Esophagus muscularis mucosa (tissue), 4 donors: ENCODE results near the gene CCDC127. TPM values are rescaled to one million over a fixed set of nuclear protein-coding genes. Genes with fewer than 3 reads are reported as not detected.

Experiments used
- DNase-seq: peaks from one replicate; pipeline ENCODE4 v3.0.0-alpha.2; 2017; ENCODE audit errors: extremely low spot score
- H3K27ac ChIP-seq, 4 donors: fragments of 200-600 bp; sonication (generic); replicated peaks in 1 of 4; 1 replicate in 3 of 4; 2 replicates in 1 of 4; pipeline ENCODE4 v1.5.1; 2016 to 2019; ENCODE audit warnings: mild to moderate bottlenecking in 1 of 4
- H3K27me3 ChIP-seq, 4 donors: fragments of 200-600 bp; sonication (generic); one replicate each; pipeline versions ENCODE4 v1.5.1 to v1.6.0; 2016 to 2019
- H3K36me3 ChIP-seq, 4 donors: fragments of 200-600 bp; sonication (generic); one replicate each; pipeline ENCODE4 v1.5.1; 2016 to 2019
- H3K4me1 ChIP-seq, 4 donors: fragments of 200-600 bp; sonication (generic); one replicate each; pipeline ENCODE4 v1.5.1; 2016 to 2019
- H3K4me3 ChIP-seq, 4 donors: fragments of 200-600 bp; sonication (generic); 1 replicate in 2 of 4; 2 replicates in 2 of 4; pipeline ENCODE4 v1.5.1; 2016 to 2019; ENCODE audit warnings: mild to moderate bottlenecking in 4 of 4, moderate library complexity in 1 of 4
- H3K9me3 ChIP-seq, 4 donors: fragments of 200-600 bp; sonication (generic); 1 replicate in 3 of 4; 2 replicates in 1 of 4; pipeline ENCODE4 v1.5.1; 2016 to 2019
- EP300 ChIP-seq: sonication (generic); formaldehyde crosslinking; IDR thresholded peaks from one replicate; pipeline ENCODE4 v1.6.1; 2017; ENCODE audit warnings: antibody characterized with exemption
- POLR2A ChIP-seq: fragments of 450-650 bp; IDR thresholded peaks from one replicate; pipeline ENCODE4 v1.6.1; 2017; ENCODE audit warnings: antibody characterized with exemption, moderate library complexity, mild to moderate bottlenecking, low read depth
- POLR2AphosphoS5 ChIP-seq, 2 donors: sonication (generic); formaldehyde crosslinking; IDR thresholded peaks; one replicate each; pipeline ENCODE4 v1.6.1; 2017; ENCODE audit warnings: antibody characterized with exemption in 2 of 2
- WGBS: methylation state at CpG from one replicate; pipeline ENCODE4 v1.1.5; 2018; 5-methylcytosine and 5-hydroxymethylcytosine counted together
- intact Hi-C: fragments of 100-400 bp; cut with DNase I; formaldehyde crosslinking; loops from one replicate; pipeline ENCODE4 v1.15.1; 2023
- total RNA-seq, 4 donors: library from RNA; depleted of rRNA; stranded (reverse); fragments of >200 nt; gene quantifications; one replicate each; pipeline versions ENCODE4 v1.1.0 to v1.2.1, GENCODE V29; 2016
- TF ChIP-seq, protein P1 (sequence below), 3 experiments: fragments of 200-600 bp in 2 of 3; fragments of 450-650 bp in 1 of 3; sonication (generic) in 2 of 3; IDR thresholded peaks; one replicate each; pipeline ENCODE4 v1.5.1; 2017 to 2019; ENCODE audit warnings: antibody characterized with exemption in 3 of 3, mild to moderate bottlenecking in 2 of 3, moderate library complexity in 1 of 3

The CCDC127 gene
- total RNA-seq, 4 donors from 2014 or later: 5.8 to 11.9 (median 8.6) TPM

DNA sequence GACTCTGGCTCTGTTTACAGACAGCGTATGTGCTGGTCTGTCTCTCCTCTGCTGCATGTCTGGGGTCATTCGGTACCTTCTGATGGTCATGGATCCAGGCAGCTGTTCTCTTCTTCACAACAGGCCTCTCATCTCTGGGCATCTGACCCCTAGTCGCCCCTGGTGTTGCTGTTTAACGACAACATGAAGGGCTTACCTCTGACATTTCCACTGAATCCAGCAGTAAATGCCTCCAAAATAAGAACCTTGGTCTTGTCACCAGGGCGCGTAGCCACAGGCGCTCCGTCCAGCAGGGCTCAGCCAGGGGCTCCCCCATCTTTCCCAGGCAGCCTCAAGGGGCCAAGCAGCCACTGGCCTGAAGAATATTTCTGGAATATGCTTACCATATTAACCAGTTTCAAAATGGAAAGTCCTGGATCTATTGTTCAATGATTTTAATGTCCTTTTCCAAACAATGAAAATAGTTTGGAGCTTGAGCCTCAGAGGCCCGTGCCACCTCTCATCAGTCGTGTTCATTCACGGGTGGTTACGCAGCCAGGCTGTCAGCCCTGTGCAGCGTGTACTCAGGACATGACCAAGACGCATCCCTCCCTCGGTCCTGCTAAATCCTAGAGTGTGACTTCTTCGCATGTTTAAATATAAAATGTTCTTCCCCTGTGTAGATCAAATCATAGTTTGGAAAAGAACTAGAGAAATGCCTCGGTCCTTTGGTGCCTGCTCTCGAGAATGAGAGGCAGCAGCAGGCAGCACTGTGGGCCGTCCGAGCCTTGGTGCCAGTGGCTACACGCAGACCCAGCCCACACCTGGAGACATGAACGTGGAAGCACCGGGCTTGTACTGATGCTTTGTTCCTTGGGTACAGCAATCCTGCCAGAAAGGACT lies 56.8 kb downstream of the CCDC127 start:
- Histone ChIP-seq H3K27ac (no peak overlapping the region), H3K4me1 (no peaks in the 10 kb centered on the region), H3K36me3 (no peaks in the 10 kb centered on the region), H3K27me3 (peaks cover 0 to 46% (median 0%) of the 10 kb centered on the region in 4 donors), H3K4me3 (no peak overlapping the region), H3K9me3 (no peaks in the 10 kb centered on the region)
- DNase-seq: no peak
- intact Hi-C loops: no loop called here
- no peak for TF ChIP-seq POLR2AphosphoS5 (IDR thresholded peaks at IDR 0.05)
- WGBS: 92% methylated on average over 23 of the region's 23 CpGs

DNA sequence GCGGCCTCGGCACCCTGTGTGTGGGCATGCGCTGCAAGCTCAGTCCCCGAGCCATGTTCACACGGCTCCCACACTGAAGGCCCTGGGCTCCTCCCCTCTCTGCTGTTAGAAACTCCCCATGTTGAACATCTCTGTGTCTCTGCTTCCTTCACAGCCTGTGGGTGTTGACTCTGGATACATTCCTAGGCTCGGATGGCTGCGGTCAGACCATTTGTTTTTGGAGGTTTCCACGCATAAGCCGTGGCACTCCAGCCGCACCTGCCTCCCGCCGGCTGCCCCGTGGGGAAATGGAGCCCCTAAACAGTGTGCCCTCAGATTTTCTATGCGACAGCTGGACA lies 57.8 kb downstream of the CCDC127 start:
- Histone ChIP-seq H3K4me1 (no peaks in the 10 kb centered on the region), H3K27ac (no peak overlapping the region), H3K4me3 (no peak overlapping the region), H3K27me3 (peaks cover 0 to 46% (median 0%) of the 10 kb centered on the region in 4 donors), H3K36me3 (no peaks in the 10 kb centered on the region), H3K9me3 (no peaks in the 10 kb centered on the region)
- 73% methylated on average over 14 of the region's 14 CpGs for WGBS
- no peak for DNase-seq
- intact Hi-C loops: no loop called here
- TF ChIP-seq POLR2AphosphoS5 (IDR thresholded peaks at IDR 0.05) (no peak), EP300 (no peak), POLR2A (no peak)
- TF ChIP-seq, protein P1, sequence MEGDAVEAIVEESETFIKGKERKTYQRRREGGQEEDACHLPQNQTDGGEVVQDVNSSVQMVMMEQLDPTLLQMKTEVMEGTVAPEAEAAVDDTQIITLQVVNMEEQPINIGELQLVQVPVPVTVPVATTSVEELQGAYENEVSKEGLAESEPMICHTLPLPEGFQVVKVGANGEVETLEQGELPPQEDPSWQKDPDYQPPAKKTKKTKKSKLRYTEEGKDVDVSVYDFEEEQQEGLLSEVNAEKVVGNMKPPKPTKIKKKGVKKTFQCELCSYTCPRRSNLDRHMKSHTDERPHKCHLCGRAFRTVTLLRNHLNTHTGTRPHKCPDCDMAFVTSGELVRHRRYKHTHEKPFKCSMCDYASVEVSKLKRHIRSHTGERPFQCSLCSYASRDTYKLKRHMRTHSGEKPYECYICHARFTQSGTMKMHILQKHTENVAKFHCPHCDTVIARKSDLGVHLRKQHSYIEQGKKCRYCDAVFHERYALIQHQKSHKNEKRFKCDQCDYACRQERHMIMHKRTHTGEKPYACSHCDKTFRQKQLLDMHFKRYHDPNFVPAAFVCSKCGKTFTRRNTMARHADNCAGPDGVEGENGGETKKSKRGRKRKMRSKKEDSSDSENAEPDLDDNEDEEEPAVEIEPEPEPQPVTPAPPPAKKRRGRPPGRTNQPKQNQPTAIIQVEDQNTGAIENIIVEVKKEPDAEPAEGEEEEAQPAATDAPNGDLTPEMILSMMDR (IDR thresholded peaks at IDR 0.05): no peak

DNA sequence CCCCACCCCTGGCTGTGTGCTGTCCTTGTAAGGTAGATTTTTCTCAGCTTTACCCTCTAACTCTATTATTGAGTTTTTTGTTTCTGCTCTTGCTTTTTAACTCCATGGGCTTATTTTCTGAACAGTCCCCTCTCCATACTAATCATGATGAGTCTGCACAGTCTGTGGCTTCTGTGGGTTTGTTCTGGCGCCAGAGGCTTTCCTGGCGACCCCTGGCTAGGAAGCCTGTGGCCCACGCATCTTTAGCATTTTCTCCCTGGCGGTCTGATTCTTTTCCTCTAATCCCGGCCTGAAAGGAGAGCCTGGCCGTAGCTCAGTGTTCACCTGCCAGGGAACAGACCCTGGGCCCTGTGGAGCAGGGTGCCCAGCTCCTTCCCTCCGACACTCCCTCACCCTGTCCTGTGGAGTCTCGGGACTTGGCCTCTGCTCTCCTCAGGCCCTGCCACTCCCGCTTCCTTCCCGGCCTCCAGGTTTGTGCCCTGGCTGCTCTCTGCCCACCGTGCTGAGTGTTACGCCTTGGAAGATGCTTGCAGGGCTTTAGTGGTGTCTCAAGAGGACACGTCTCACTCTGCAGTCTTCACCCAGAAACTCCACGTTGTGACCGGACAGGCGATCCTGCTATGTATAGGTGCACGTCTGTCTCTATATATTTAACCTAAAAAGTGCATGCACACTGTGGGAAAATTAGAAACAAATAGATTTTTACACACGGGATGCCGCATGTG lies 58.3 kb downstream of the CCDC127 start:
- TF ChIP-seq EP300 (no peak), POLR2A (no peak), POLR2AphosphoS5 (IDR thresholded peaks at IDR 0.05) (no peak)
- TF ChIP-seq, protein P1 (IDR thresholded peaks at IDR 0.05): no peak
- Histone ChIP-seq H3K36me3 (no peaks in the 10 kb centered on the region), H3K4me1 (no peaks in the 10 kb centered on the region), H3K4me3 (no peak overlapping the region), H3K9me3 (no peaks in the 10 kb centered on the region), H3K27me3 (peaks cover 0 to 46% (median 0%) of the 10 kb centered on the region in 4 donors), H3K27ac (no peak overlapping the region)
- intact Hi-C loops: no loop called here
- DNase-seq: no peak
- WGBS: 74% methylated on average over 18 of the region's 19 CpGs

DNA sequence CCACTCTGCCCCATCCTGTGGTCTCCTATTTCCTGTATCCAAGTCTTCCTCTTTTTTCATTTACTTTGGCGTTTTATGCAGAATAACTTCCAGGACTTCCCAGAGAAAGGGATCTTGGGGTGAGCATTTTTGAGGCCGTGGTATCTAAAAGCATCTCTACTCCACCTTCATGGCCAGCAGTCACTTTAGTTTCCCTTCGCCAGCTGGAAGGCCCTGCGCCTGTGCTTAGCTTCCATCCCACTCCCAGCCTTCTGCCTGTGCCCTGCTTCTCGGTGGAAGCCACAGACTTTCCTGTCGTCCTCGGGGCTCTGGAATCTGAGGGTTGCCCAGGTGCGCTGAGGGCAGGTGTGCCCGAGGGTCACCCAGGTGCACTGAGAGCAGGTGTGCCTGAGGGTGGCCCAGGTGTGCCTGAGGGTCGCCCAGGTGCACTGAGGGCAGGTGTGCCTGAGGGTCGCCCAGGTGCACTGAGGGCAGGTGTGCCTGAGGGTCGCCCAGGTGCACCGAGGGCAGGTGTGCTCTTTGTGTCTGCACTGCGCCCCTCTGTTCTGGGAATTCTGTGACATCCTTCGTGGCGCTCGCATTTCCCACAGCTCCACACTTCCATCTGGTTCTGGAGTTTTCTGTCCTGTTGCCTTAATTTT lies 59.0 kb downstream of the CCDC127 start:
- Histone ChIP-seq H3K27ac (no peak overlapping the region), H3K9me3 (no peaks in the 10 kb centered on the region), H3K4me3 (no peak overlapping the region), H3K36me3 (no peaks in the 10 kb centered on the region), H3K4me1 (no peaks in the 10 kb centered on the region), H3K27me3 (peaks cover 0 to 46% (median 0%) of the 10 kb centered on the region in 4 donors)
- intact Hi-C loops: no loop called here
- 85% methylated on average over 16 of the region's 17 CpGs for WGBS
- DNase-seq: no peak
- no peak for TF ChIP-seq POLR2A
- no peak for TF ChIP-seq EP300
- TF ChIP-seq, protein P1 (IDR thresholded peaks at IDR 0.05): no peak
- TF ChIP-seq POLR2AphosphoS5 (IDR thresholded peaks at IDR 0.05): no peak

DNA sequence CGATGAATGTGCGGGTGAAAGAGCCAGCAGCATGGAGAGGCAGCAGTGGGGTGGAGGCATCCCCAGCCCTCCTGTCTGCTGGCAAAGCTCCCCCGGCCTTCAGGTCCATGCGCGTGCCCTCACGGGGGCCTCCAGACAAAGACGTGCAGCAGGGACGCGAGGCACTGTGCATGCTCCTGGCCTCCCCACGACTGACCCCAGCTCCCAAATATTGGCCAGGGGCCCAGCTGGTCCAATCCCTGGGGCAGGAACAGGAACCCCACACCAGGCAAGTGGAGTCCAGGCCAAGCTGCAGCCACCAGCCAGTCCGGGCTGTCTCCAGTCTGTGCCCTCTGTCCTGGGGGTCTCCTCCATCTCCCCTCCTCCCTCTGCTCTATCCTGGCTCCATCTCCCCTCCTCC lies 60.2 kb downstream of the CCDC127 start:
- 89% methylated on average over 10 of the region's 11 CpGs for WGBS
- no peaks in the 10 kb centered on the region for H3K36me3 ChIP-seq
- H3K27me3 ChIP-seq: peaks cover 0 to 41% (median 0%) of the 10 kb centered on the region in 4 donors
- DNase-seq: no peak
- TF ChIP-seq POLR2AphosphoS5 (IDR thresholded peaks at IDR 0.05) (no peak), POLR2A (no peak), EP300 (no peak)
- TF ChIP-seq, protein P1 (IDR thresholded peaks at IDR 0.05): no peak
- intact Hi-C loops: no loop called here
- no peak overlapping the region for H3K4me3 ChIP-seq
- H3K9me3 ChIP-seq: no peaks in the 10 kb centered on the region
- no peaks in the 10 kb centered on the region for H3K4me1 ChIP-seq
- H3K27ac ChIP-seq: no peak overlapping the region
